ENCODE data around the gene NOS1AP.

DNA sequence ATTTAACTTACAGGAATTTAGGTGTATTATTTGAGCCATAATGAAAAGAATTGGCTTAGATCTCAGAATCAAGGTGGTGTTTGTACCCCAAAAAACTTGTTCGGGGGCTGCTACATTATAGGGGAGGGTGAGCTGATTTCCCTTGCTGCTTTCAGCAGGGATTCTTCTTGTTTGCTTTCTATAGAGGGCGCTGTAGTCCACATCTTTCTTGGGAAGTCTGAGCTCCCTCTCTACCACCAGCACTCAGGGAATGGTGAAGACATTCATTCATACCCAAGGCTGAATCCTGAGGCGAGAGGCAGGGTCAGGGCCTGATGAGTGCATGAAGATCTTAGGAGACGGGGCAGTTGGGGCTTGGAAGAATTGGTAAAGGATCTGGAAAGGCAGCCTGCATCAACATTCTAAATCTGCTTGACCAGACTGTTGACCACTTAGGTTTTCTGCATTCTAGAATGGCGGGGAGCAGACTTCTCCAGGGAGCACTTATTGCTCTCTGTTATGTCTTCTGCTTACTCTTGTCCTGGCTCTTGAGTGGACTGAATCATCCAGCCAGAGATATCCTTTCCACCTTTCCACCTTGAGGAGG lies 288.3 kb downstream of the NOS1AP start:
- TF ChIP-seq ZNF274 (IDR thresholded peaks at IDR 0.05; ENCODE audit: low read depth, low read length): no peak
- no peak for TF ChIP-seq SUZ12 (IDR thresholded peaks at IDR 0.05; ENCODE audit: extremely low read depth, insufficient read depth, insufficient read length)
